ENCODE results near the gene MTHFD1L.

DNA sequence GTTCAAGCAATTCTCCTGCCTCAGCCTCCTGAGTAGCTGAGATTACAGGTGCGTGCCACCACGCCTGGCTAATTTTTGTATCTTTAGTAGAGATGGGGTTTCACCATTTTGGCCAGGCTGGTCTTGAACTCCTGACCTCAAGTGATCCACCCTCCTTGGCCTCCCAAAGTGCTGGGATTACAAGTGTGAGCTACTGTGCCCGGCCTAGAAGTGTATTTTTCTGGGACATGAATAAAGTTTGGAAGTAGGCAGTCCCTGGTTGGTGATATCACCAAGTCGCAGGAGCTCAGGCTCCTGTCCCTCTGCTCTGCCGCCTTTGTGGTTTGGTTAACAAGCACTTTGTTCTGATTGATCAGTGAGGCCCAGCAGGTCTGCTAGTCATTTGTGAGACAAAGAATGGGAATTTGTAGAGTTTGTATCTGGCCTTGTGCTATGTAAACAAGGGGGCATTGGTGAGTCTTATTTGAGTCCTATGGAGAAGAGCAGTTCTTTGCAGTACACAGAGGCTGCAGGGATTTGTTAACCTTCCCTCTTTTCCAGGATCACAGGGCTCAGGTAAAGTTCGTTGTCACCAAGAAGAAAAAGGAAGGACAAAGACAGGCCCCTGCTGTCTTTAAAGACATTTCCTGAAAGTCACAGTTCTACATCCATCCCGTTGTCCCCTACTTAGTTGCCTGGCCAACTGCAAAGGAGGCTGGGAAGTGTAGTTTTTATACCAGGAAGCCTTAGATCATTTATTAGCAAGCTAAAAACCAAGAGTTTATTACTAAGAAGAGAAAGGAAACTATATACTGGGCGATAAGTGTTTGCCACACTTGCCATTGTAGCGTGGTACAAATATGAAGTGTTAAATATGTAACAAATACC lies 13.1 kb downstream of the MTHFD1L start:
- TF ChIP-seq, protein P1, sequence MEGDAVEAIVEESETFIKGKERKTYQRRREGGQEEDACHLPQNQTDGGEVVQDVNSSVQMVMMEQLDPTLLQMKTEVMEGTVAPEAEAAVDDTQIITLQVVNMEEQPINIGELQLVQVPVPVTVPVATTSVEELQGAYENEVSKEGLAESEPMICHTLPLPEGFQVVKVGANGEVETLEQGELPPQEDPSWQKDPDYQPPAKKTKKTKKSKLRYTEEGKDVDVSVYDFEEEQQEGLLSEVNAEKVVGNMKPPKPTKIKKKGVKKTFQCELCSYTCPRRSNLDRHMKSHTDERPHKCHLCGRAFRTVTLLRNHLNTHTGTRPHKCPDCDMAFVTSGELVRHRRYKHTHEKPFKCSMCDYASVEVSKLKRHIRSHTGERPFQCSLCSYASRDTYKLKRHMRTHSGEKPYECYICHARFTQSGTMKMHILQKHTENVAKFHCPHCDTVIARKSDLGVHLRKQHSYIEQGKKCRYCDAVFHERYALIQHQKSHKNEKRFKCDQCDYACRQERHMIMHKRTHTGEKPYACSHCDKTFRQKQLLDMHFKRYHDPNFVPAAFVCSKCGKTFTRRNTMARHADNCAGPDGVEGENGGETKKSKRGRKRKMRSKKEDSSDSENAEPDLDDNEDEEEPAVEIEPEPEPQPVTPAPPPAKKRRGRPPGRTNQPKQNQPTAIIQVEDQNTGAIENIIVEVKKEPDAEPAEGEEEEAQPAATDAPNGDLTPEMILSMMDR (conservative IDR thresholded peaks at IDR 0.05; ENCODE audit: low read length), result no peak
- no peak for TF ChIP-seq EZH2phosphoT487 (IDR thresholded peaks at IDR 0.05; ENCODE audit: borderline replicate concordance)
